Kidney capillary endothelial cell (primary cell): ENCODE measurements around the gene PPP2R2C.

ENCODE experiments used
- DNase-seq: peaks from one replicate; pipeline ENCODE4 v3.0.0-alpha.2; 2018; ENCODE audit warnings: low spot score

Gene PPP2R2C

GRCh38 chr4:6401797-6402196 lies 70.6 kb downstream of the PPP2R2C start:
- no peak for DNase-seq

GRCh38 chr4:6396696-6397236 lies 75.6 kb downstream of the PPP2R2C start:
- no peak for DNase-seq

- no peak for DNase-seq
Observed at GRCh38 chr4:6395466-6396228, 76.8 kb downstream of the PPP2R2C start.

- DNase-seq, result no peak
Observed at GRCh38 chr4:6394671-6395081, 77.7 kb downstream of the PPP2R2C start.

- no peak for DNase-seq
Observed at GRCh38 chr4:6393544-6394475, 78.6 kb downstream of the PPP2R2C start.

- no peak for DNase-seq
Observed at GRCh38 chr4:6393066-6393465, 79.3 kb downstream of the PPP2R2C start.

- no peak for DNase-seq
Observed at GRCh38 chr4:6392407-6392806, 80.0 kb downstream of the PPP2R2C start.

GRCh38 chr4:6391852-6392188 lies 80.6 kb downstream of the PPP2R2C start:
- no peak for DNase-seq

GRCh38 chr4:6391186-6391851 lies 81.1 kb downstream of the PPP2R2C start:
- no peak for DNase-seq

- DNase-seq, result no peak
Observed at GRCh38 chr4:6390356-6390755, 82.1 kb downstream of the PPP2R2C start.

GRCh38 chr4:6389142-6389825 lies 83.1 kb downstream of the PPP2R2C start:
- no peak for DNase-seq

- DNase-seq, result no peak
Observed at GRCh38 chr4:6388713-6389112, 83.7 kb downstream of the PPP2R2C start.

- no peak for DNase-seq
Observed at GRCh38 chr4:6387946-6388345, 84.5 kb downstream of the PPP2R2C start.

- DNase-seq, result no peak
Observed at GRCh38 chr4:6386091-6386490, 86.3 kb downstream of the PPP2R2C start.

- no peak for DNase-seq
Observed at GRCh38 chr4:6385288-6385687, 87.1 kb downstream of the PPP2R2C start.

GRCh38 chr4:6384541-6384940 lies 87.9 kb downstream of the PPP2R2C start:
- no peak for DNase-seq

GRCh38 chr4:6383929-6384328 lies 88.5 kb downstream of the PPP2R2C start:
- no peak for DNase-seq

GRCh38 chr4:6383009-6383404 lies 89.4 kb downstream of the PPP2R2C start:
- DNase-seq, result no peak

GRCh38 chr4:6381571-6382123 lies 90.8 kb downstream of the PPP2R2C start:
- no peak for DNase-seq

- DNase-seq, result no peak
Observed at GRCh38 chr4:6380746-6381410, 91.5 kb downstream of the PPP2R2C start.
